Fibroblast of skin of left biceps (primary cell): ENCODE measurements around the gene PSMD10.

Experiments
- DNase-seq, 2 experiments: peaks; one replicate each; pipeline ENCODE4 v3.0.0-alpha.2; 2013; ENCODE audit warnings: low read depth in 2 of 2

Gene PSMD10

DNA sequence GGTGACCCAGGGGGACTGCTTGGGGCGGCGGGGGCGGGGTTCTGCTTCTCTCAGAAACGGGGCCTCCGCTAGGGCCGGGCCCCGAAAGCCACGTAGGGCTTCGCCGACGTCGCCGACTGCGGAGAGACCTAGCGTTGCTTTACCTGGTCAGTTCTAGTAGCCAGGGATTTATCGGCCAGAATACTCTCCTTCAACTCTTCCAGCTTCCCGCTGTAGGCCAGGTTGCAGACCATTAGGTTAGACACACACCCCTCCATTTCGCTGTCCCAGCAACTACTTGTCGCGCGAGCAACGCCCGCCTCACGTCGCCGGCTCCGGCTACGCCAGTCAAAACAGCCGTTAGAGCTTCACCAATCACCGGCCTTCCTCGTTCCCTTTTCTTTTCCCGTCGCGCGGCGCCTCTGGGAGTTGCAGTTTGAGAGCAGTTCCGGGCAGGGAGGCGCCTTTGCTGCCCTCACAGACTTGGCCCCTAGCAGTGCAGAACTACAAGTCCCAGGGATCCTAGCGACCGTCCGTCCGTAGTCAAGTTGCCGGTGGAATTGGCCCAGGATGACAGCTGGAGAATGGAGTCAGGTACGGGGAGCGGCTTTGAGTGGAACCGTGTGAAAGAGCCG is at the start of gene PSMD10, which contains the start of gene ATG4A:
Gene PSMD10 (minus strand): TSS at position 279 of the 614 bp plus-strand sequence. CDS start 22 bp downstream, at position 257.
Gene ATG4A (plus strand): TSS at position 515 of the 614 bp plus-strand sequence. CDS start 49 bp downstream, at position 564.
- DNase-seq = peak; percentile 78 to 80

DNA sequence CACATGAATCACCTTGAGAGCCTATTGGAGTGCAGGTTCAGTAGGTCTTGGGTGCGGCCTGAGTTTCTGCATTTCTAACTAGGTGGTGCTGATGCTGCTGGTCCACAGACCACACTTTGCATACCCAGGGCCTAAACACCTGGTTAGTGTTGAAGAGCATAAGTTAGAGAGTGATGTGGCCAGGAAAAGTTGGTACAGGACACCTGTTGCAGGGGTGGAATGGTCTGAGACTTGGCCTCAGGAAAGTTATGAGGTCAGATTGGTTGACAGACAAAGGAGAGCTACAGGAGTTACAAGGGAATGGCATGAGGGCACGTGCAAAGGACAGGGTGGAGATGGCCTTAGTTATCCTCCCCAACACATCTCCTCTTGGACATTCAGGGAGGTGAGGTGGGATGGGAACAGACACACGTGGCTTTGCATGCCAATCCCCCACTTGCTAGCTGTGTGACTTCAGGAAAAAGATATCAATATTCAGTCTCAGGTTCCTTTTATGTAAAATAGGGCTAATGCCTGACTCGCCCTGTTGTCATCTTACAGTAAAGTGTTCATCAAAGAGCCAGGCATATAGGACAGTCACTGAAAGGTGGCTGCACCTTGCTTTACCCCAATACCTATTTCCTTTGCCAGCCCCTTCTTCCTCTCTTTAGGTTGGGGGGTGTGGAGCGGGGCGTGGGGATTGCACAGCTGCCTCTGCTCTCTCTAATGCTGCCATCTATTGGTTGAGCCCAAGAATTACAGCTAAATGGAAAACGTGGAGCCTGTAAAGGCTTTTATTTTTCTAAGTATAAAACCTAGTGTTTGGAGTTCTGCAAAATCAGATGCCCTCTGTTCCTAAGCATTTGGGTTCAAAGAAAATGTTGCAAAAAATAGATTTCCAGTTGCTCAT is 47.7 kb upstream of the PSMD10 start:
- no peak for DNase-seq

- no peak for DNase-seq
Measured at GRCh38 chrX:108134724-108135123, 43.4 kb upstream of the PSMD10 start.

- no peak for DNase-seq
Measured at GRCh38 chrX:108132876-108133275, 41.5 kb upstream of the PSMD10 start.

DNA sequence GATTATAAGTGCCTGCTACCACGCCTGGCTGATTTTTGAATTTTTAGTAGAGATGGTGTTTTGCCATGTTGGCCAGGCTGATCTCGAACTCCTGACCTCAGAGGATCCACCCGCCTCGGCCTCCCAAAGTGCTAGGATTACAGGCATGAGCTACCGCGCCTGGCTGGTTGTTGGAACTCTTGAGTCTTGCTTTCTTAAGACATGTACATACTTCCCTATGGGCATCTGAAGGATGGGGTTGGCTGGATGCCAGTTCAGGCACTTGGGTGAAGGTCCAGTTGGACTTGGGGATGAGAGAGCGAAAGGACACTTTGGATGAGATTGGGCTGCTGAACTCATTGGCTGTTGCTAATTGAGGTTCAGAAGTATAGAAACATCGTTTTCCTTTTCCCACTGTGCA is 40.7 kb upstream of the PSMD10 start:
- no peak for DNase-seq

GRCh38 chrX:108131471-108131870 is 40.1 kb upstream of the PSMD10 start:
- DNase-seq = no peak

GRCh38 chrX:108130889-108131288 is 39.5 kb upstream of the PSMD10 start:
- no peak for DNase-seq

DNA sequence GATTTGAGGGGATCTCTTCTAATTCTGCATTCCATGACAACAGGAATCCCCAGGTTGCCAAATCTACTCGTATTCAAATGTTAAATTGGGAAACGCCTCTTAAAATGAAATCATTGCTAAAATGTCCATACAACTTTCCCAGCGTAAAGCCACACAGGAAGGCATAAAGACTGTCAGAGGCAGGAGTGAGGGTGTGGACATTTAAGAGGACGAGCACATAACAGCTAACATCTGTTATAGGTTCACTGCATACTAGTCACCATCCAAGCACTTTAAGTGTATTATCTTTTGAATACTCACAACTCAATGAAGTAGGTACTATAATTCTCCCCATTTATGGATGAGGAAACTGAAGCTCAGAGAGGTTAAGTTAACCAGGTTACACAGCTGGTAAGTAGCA is 35.8 kb upstream of the PSMD10 start:
- no peak for DNase-seq

DNA sequence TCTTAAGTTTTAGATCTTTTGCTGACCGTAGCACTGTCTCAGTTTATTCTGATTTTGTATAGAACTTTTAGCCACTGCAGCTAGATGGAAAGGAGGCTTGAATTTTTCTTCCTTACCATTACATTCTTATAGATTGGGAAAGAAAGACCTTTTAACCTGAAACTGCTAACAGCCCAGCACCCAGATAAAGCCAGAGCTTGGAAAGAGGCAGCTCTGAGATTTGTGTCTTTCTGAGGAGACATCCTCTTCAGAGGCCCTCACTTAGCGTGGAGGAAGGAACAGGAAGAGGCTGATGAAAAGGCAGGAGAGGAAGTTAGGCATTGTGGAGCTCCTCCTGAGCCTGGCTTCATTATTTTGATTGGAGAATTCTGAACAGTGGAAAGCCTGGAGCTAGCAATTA is 35.3 kb upstream of the PSMD10 start:
- no peak for DNase-seq

DNA sequence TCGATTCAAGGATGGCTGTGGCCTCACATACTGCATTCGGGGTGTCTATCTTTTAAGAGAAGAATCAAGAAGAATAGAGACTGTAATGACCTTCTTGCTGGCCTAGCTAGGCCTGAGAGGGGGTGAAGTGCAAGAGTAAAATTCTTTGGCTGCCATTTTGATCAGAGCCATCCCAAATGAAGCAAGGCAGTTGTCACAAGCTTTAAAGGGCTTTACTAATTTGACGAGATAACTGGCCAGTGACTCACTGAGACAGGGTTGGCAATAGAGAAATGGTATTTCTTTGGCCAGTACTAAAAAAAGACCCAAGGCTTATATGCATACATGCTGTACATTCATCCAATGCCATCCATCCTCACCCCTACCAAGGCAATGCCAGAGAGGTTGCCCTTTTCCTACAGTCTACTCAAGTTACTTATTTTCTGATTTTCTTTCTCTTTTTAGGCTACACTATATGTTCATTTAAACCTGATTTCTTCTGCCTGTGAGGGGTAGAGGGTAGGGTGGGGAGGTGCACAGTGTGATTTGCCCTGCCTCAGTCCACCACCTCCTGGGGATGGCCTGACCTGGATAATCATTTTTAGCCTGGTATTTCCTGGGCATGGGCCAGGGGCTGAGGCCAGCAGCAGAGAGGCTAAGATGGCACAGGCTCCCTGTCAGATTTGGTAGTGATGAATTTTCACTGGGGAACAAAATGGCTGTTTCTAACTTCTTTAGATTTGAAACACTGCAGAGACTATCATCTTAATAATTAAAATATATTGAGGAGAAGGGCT is 32.4 kb upstream of the PSMD10 start:
- no peak for DNase-seq

DNA sequence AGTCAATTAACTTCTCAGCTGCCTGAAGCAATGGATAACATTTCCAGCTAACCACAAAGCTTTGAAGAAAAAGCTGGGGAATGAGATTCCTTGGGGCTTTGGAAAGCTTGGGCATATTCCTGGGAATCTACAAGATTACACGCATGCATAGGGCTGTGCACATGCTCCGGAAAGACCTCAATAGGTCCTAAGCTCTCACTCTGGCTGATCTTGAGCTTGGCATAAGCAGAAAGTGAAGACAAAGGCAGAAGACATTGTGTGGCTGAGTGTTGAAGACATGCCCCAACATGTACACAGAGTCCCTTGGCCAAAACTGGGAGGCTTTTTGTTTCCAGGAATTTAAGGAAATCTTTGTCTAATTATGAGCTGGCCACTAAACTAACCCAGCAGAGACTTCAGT is 31.4 kb upstream of the PSMD10 start:
- DNase-seq = peak; percentile 5 to 6

GRCh38 chrX:108121291-108121690 is 29.9 kb upstream of the PSMD10 start:
- DNase-seq = no peak

GRCh38 chrX:108117988-108118387 is 26.6 kb upstream of the PSMD10 start:
- no peak for DNase-seq

DNA sequence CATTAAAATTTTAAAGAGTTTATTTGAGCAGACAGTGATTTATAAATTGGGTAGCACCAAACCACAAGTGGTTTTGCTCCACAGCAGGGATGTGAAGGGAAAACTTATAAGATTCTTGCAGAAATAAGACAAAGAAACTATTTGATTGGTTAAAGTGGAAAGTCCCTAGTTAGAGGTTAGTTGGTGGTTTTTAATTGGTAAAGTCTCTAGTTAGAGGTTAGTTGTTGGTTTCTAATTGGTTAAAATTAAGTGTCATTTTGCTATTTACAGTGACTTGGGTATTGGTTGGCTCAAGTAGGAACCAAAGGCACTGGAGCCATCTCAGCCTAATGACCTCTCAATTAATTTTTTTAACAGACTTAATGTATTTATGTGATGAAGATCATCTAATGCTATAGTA is 23.2 kb upstream of the PSMD10 start:
- no peak for DNase-seq

- no peak for DNase-seq
Measured at GRCh38 chrX:108105473-108105872, 14.1 kb upstream of the PSMD10 start.

DNA sequence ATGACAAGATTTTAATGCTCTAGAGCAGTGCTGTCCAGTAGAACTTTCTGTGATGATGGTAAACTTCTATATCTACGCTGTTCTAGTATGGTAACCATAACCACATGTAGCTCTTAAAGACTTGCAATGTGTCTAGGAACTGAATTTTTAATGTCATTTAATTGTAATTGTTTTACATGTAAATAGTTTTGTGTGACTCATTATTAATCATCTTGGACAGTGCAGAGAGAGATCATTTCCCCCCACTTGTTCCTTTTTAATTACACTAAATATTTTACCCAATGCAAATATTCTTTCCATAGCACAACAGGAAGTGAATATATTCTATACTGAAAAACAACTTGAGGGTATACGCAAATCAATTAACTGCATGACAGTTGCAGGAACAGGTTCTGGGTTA is 6.0 kb upstream of the PSMD10 start:
- DNase-seq = no peak

DNA sequence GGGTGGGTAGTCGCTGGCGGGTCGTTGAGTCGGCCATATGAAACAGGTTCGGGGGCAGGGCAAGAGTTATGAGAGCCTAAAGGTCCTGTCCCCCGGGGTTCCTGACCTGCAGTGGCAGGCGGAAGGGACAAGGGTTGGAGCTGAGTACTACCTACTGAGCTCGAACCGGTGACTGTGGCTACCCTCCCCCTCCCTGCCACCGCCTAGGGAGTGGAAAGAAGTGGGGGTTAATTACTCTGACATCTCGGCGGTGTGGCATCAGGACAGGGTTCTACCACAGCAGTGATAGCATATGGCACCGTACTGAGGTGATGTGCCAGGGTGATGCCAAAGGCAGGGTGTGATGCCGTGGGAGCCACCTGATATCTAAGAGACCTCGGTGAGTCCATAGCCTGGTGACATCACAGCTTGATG is 543 bp upstream of the PSMD10 start:
- no peak for DNase-seq

GRCh38 chrX:108090491-108091263 is 665 bp downstream of the PSMD10 start:
- no peak for DNase-seq

DNA sequence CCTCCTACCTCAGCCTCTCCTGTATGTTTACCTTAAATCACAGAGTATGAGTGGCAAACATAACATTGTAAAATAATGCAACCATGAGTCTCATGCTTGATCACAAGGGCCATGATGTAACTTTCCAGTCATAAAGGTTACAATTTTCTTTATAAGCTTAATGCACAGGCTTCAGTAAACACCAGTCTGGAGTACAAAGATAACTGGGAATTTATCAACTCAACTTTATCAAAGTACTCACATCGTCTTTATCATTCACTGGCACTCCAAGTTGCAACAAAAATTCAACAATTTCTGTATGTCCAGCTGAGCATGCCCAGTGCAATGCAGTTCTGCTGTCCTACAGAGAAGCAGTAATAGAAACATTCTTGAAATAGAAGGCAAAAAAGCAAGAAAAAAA is 2.8 kb downstream of the PSMD10 start:
- no peak for DNase-seq

DNA sequence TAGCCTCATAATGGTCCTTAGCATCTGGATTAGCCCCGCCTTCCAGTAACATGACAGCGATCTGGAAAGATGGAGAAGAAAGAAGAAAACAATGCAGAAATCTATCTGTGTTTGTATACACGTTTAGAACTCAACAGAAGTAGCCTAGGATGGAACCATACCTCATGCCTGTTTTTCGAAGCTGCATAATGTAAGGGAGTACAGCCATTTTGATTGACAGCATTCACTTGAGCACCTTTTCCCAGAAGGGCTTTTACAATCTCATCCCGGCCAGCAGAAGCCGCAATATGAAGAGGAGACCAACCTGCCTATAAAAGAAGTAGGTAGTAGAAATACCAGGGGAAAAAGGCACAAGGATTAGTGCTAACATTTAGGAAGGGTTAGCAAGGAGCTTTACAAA is 3.5 kb downstream of the PSMD10 start:
- no peak for DNase-seq

- DNase-seq = no peak
Measured at GRCh38 chrX:108081110-108081509, 10.2 kb downstream of the PSMD10 start.

- no peak for DNase-seq
Measured at GRCh38 chrX:108072746-108073145, 18.6 kb downstream of the PSMD10 start.
